Retina (tissue), 1 donor: Measurements from ENCODE around the gene PPP1R26.

Experiments used
- DNase-seq: peaks from one replicate; pipeline ENCODE4 v3.0.0-alpha.2; 2016

PPP1R26 gene

GRCh38 chr9:135468854-135469521, 10.6 kb upstream of the PPP1R26 start:
- no peak for DNase-seq

DNA sequence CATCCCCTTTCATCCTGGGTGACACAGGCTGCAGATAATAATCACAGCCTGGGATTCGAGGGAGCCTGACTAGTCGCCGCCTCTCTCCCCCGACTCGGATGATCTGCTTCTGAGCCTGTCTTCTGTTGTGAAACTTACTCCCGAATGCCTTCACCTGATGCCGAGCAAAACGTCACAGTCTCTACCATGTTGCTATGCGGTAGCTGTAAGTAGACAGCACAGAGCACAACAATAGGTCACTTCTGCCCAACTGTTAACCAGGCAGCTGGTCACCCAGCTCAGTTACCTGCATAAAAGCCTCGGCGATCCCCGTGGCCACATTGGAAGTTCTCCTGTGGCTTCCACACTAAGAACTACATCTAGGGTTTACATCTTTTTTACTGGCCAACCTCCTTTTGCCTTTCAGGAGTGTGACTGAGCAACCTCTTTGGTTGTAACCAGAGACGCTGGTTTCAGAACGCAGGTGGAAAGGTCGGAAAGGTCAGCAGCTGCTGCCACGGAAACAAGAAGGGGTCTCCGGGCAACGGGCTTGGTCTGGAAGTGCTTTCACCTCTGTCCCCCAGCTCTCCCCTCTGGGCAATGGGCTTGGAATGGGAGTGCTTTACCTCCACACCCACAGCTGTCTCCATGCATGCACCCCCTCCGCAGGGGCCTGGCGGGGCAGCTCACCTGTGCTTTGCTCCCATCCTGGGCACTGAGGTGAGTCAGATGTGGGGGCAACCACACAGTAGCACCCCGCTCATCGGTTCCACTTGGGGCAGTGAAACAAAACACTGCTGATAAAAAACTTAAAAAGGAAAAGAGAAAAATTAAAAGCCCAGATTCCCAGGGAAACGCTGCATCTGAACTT, 7.6 kb upstream of the PPP1R26 start:
- DNase-seq: peak; percentile 46

DNA sequence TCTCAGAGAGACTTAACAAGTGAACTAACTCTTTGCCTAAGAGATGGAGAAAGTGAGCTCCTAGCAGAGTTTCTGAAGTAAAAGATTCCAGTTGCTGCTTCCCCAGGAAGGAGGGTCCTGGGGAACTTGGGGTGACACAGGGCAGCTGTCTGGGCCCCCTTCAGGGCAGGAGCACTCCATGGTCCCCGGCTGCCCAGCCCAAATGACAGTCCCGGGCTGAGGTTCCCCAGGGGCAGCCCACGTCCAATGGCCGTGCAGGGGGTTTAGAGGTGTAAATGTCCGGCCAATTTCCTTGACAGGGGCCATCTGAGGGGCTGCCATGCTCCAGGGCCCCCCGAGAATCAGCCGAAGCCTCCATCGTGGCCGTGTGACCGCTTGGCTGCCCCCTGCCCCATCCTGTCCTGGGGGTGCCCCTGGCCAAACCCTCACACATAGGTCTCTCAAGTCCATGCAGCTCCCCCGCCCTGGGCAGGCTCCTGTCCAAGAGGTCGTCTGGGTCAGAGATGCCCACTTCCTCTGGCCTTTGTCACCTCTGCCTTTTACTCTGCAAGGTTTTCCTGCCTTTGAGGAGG, 5.5 kb upstream of the PPP1R26 start:
- no peak for DNase-seq

GRCh38 chr9:135474915-135475314, 4.7 kb upstream of the PPP1R26 start:
- peak; percentile 75 for DNase-seq

DNA sequence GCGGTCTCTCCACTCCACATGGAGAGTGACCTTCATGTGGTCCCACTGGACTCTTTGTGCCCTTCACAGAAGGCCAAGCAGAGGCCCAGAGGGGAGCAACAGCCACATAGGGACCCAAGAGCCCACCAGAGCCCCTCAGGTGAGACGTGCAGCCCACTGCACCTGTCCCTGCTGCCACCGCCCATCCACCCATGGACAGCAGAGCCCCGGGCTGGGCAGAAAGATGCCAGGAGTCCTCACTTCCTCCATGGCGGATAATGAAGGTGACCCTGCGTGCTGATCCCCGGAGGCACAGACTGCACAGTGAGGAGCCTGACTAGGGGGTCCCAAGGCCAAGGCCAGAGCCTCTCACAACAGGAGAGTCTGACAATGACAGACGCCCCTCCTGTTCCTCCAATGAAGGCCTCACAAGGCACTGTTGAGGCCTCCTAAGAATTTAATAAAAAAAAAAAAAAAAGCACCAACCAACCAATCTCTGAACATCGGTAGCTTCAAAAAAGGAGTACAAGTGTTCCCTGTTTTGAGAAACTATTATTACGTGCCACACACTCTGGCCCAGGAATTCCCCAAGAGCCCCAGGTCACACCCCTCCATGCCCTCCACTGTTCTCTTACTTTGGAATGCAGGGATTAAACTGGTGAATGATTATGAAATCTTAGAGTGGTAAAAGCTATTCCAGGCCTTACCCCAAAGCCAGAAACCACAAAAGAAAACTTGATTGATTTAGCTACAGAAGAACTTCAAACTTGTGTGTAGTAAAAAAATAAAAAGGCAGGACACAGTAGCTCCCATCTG, 2.8 kb upstream of the PPP1R26 start:
- no peak for DNase-seq

GRCh38 chr9:135478191-135478590, 1.4 kb upstream of the PPP1R26 start:
- no peak for DNase-seq

DNA sequence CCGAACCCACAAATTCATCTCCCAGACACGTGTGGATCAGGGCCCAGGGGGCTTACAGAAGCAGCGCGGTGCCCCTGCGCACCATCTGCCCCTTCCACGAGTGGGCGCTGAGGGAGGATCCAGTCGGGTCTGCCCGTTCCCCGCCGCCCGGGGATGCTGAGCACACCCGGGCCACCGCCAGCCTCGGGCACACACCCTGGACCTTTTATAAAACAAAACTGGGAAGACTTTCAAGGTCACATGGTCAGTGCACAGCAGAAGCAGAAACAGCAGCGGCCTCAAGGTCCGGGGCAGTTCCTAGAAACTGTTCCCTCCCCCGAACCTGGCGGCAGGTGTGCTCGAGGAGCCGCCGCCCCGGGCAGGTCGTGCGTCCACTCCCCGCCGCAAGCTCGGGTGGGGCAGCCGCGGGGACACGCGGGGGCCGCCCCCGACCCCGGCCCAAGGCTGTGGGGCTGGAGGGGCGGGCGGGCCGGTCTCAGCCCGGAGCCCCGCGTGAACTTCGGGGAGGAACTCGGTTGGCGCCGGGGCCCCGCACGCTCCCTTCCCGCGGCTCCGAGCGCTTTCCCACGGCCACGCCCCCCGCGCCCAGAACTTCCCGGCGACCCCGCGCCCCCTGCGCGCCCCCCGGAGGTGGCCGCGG, 633 bp upstream of the PPP1R26 start:
- peak; percentile 66 for DNase-seq

DNA sequence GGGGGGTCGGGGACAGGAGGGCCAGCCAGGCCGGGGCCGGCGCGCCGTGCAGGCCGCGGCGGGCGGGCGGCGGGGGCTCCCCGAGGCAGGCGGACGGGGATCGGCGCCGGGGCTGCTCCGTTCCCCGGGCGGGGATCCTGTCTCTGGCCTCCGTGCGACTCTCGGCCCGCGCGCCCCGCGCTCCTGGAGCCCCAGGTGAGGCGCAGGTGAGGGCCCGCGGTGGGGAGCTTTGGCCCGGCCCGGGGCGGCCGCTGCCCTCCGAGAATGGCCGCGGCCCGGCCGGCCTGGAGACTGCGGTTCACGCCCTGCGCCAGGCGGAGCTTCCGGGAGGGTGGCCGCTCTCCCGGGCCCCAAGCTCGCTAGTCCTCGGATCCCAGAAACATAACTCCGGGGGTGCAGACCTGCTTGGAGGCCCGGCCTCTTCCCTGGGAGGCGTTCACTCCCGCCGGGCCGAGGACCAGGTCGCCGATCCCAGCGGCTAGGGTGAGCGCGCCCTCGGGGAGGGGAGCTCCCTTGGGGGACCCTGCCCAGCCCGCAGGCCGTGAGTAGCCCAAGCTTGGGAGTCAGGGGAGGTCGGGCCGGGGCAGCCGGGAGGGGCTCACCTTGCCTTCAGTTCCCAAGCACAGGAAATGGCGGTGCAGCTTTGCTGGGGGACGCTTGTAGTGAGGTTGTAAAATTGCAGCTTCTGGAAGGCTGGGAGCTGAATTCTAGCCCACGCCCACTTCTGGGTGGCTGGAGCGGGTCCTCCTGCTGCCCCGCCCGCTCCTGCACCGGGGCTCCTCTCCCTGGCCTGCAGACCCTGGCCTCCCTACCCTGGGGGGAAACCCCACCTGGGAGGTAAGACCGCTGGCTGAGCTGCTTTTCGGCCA, 723 bp downstream of the PPP1R26 start:
- DNase-seq: peak; percentile 65

DNA sequence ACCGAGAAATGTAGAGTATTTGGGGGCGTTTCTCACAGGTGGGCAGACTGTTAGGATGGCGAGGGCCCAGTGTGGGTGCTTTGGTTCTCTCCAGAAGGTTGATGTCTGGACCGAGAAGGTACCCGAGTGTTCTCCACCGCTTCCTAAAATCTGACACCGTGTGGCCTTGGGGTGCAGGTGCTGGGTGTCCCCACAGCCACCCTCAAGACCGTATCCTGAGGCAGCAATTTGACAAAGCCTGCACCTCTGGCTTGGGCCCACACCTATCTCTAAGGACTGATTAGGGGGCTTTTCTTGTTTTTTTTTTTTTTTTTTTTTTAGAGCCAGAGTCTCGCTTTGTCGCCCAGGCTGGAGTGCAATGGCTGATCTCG, 1.3 kb downstream of the PPP1R26 start:
- no peak for DNase-seq

- DNase-seq: no peak
Measured at GRCh38 chr9:135482015-135482754, 2.6 kb downstream of the PPP1R26 start.

DNA sequence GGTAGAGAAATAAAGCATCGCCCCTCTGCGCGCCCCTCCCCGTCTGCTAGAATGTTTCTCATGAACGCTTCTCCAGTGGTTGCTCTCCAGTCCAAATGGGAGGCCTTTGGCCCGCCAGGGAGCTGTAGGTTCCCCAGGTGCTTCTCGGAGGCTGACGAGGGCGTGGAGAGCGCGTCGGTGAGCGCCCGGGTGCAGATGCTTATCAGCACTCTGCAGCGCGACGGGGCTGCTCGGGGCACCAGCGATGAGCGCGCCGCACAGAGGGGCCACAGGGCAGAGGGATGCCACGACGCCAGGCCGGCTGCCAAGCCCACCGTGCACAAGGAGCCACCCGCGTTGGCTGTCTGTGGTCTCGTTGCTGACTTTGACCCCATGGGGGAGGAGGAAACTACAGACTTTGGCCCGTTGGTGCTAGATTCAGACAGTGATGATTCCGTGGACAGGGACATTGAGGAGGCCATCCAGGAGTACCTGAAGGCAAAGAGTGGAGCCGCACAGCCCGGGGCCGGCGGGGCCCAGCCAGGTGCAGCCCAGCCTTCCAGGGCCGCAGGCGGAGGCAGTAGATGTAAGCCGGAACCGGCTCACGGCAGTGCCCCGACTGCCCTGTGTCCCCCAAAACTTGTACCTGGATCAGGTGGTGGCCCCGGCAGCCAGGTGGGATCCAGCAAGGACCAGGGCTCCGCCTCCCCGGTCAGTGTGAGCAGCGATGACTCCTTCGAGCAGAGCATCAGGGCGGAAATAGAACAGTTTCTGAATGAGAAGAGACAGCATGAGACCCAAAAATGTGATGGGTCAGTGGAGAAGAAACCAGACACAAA, 5.1 kb downstream of the PPP1R26 start:
- no peak for DNase-seq

- DNase-seq: no peak
Measured at GRCh38 chr9:135485385-135485784, 5.8 kb downstream of the PPP1R26 start.

DNA sequence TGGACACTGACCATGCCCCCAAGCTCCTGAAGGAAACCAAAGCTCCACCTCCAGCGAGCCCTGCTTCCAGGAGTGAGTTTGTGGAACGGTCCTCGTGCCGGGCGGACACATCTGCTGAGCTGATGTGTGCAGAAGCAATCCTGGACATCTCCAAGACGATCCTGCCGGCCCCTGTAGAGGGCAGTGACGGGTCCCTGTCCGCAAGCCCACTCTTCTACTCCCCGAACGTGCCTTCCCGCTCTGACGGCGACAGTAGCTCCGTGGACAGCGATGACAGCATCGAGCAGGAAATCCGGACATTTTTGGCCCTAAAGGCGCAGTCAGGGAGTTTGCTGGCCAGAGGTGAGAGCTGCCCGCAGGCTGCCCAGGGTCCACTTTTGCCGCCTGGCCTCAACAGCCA, 6.2 kb downstream of the PPP1R26 start:
- no peak for DNase-seq

DNA sequence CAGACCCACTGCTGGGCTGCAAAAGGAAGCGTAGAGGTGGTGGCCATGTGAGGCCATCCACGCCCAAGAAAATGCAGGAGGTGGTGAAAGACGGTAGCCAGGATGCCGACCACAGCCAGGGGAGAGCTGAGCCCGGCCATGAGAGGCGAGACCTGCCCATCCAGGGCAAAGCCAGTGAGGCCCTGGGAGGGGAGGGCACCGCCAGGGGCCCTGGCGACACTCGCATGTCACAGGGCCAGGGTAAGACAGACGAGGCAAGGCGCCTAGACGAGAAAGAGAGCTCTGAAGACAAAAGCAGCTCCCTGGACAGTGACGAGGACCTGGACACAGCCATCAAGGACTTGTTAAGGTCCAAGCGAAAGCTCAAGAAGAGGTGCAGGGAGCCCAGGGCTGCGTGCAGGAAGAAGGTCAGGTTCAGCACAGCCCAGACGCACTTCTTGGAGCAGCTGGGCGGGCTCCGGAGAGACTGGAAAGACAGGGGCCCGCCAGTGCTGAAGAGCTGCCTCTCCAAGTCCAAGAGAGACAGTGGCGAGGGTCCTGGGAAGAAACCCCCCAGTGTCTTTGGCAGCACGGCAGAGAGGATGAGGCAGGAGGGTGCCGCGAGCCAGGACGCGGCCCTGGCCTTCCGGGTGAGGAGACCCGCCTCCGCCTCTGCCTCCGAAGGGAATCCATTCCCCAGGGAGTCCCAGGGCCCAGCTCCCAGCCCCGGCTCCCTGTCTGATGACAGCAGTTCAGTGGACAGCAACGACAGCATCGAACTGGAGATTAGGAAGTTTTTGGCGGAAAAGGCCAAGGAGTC, 6.9 kb downstream of the PPP1R26 start:
- no peak for DNase-seq

GRCh38 chr9:135487281-135488012, 7.9 kb downstream of the PPP1R26 start:
- no peak for DNase-seq

- DNase-seq: no peak
Measured at GRCh38 chr9:135488013-135488330, 8.4 kb downstream of the PPP1R26 start.

GRCh38 chr9:135488527-135488926, 8.9 kb downstream of the PPP1R26 start:
- no peak for DNase-seq

DNA sequence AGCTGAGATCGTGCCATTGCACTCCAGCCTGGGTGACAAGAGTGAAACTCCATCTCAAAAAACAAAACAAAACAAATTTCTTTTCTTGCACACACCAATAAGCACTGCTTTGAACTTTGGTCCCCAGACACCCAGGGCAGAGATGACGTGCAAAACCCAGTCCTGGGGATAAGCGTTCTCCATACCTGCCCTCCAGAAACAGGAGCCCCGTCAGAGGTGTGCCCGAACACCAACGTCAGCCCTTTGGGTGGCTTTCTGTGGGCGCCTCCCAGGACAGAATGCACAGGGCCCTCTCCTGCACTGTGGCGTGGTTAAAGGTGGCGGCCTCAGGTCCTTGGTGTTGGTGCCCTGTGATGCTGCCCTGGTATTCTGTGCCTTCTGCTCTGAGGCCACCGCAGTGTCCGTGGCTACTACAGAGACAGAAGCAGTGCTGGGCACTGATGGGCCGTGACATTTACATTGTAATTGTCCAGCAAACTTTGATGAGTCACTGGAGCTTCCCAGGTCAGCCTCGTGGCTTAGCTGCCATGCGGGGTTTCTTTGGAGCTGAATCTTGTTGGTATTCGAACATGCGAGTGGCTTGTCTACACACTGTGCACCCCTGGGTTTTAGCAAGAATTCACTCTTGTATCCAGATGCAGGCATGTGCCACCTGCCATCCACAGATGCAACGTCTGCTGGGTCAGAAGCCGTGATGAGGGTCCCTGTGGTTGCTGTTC, 9.8 kb downstream of the PPP1R26 start:
- DNase-seq: no peak
